Vagina (tissue), 2 donors: ENCODE results near the gene ERLIN1. TPM values are rescaled to one million over a fixed set of nuclear protein-coding genes. Genes with fewer than 3 reads are reported as not detected.

Experiments used
- DNase-seq, 2 donors: peaks; one replicate each; pipeline ENCODE4 v3.0.0-alpha.2; 2017; ENCODE audit errors: extremely low spot score in 2 of 2
- H3K27ac ChIP-seq: fragments of 200-600 bp; sonication (generic); one replicate; pipeline ENCODE4 v1.5.1; 2019
- H3K27me3 ChIP-seq: fragments of 200-600 bp; sonication (generic); one replicate; pipeline ENCODE4 v1.5.1; 2019
- H3K36me3 ChIP-seq, 2 donors: fragments of 200-600 bp; sonication (generic); one replicate each; pipeline ENCODE4 v1.5.1; 2017 to 2019
- H3K4me1 ChIP-seq: fragments of 200-600 bp; sonication (generic); one replicate; pipeline ENCODE4 v1.5.1; 2019
- H3K4me3 ChIP-seq, 2 donors: fragments of 200-600 bp; sonication (generic); 1 replicate in 1 of 2; 2 replicates in 1 of 2; pipeline ENCODE4 v1.5.1; 2016 to 2019
- H3K9me3 ChIP-seq: fragments of 200-600 bp; sonication (generic); one replicate; pipeline ENCODE4 v1.5.1; 2019
- POLR2A ChIP-seq, 2 donors: fragments of 450-650 bp; IDR thresholded peaks; one replicate each; pipeline ENCODE4 v1.6.1; 2017; ENCODE audit warnings: antibody characterized with exemption in 2 of 2, mild to moderate bottlenecking in 2 of 2, moderate library complexity in 2 of 2
- POLR2AphosphoS5 ChIP-seq, 2 donors: sonication (generic); formaldehyde crosslinking; IDR thresholded peaks; one replicate each; pipeline ENCODE4 v1.9.0; 2017; ENCODE audit warnings: antibody characterized with exemption in 2 of 2, mild to moderate bottlenecking in 2 of 2, low read depth in 1 of 2; ENCODE audit not compliant: insufficient read depth in 1 of 2
- intact Hi-C: fragments of 100-400 bp; cut with DNase I; formaldehyde crosslinking; loops from one replicate; pipeline ENCODE4 v1.15.1; 2023
- total RNA-seq: library from RNA; depleted of rRNA; stranded (reverse); fragments of >200 nt; gene quantifications from one replicate; pipeline ENCODE4 v1.2.3, GENCODE V29; 2016
- TF ChIP-seq, protein P1 (sequence below), 3 experiments: fragments of 450-650 bp in 2 of 3; fragments of 200-600 bp in 1 of 3; sonication (generic) in 1 of 3; IDR thresholded peaks; one replicate each; pipeline ENCODE4 v1.5.1; 2017 to 2019; ENCODE audit warnings: antibody characterized with exemption in 3 of 3, mild to moderate bottlenecking in 2 of 3, moderate library complexity in 2 of 3

Gene ERLIN1
- total RNA-seq, 1 donor from 2014 or later = 25.5 TPM

DNA sequence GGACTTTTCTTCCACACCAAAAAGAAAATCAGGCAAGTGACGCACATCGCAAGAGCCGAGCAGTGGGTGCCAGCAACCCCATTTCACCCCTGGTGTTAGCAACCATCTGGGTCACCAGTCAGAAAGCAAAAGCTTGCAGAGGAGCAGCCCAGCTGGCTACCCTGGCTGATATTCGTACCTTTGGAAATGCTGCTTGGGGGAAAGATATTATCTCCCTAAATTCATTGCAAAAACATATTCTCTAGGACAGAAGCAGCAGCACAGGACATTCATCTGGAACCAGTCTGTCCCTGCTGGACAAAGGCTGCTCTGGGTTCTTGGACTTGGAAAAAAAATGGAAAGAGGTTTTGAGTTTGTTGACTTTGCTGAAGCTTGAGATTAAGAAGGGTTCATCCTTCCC is 45.8 kb downstream of the ERLIN1 start:
- Histone ChIP-seq H3K4me1 (no peaks in the 10 kb centered on the region), H3K27me3 (no peaks in the 10 kb centered on the region), H3K4me3 (no peak overlapping the region), H3K27ac (no peak overlapping the region), H3K9me3 (no peaks in the 10 kb centered on the region), H3K36me3 (no peaks in the 10 kb centered on the region)
- intact Hi-C loops = no loop called here
- no peak for TF ChIP-seq POLR2AphosphoS5 (IDR thresholded peaks at IDR 0.05; ENCODE audit: insufficient read depth in 1 of 2, low read depth in 1 of 2)
- TF ChIP-seq, protein P1, sequence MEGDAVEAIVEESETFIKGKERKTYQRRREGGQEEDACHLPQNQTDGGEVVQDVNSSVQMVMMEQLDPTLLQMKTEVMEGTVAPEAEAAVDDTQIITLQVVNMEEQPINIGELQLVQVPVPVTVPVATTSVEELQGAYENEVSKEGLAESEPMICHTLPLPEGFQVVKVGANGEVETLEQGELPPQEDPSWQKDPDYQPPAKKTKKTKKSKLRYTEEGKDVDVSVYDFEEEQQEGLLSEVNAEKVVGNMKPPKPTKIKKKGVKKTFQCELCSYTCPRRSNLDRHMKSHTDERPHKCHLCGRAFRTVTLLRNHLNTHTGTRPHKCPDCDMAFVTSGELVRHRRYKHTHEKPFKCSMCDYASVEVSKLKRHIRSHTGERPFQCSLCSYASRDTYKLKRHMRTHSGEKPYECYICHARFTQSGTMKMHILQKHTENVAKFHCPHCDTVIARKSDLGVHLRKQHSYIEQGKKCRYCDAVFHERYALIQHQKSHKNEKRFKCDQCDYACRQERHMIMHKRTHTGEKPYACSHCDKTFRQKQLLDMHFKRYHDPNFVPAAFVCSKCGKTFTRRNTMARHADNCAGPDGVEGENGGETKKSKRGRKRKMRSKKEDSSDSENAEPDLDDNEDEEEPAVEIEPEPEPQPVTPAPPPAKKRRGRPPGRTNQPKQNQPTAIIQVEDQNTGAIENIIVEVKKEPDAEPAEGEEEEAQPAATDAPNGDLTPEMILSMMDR (IDR thresholded peaks at IDR 0.05) = no peak
- TF ChIP-seq POLR2A (IDR thresholded peaks at IDR 0.05) = no peak
- no peak for DNase-seq

DNA sequence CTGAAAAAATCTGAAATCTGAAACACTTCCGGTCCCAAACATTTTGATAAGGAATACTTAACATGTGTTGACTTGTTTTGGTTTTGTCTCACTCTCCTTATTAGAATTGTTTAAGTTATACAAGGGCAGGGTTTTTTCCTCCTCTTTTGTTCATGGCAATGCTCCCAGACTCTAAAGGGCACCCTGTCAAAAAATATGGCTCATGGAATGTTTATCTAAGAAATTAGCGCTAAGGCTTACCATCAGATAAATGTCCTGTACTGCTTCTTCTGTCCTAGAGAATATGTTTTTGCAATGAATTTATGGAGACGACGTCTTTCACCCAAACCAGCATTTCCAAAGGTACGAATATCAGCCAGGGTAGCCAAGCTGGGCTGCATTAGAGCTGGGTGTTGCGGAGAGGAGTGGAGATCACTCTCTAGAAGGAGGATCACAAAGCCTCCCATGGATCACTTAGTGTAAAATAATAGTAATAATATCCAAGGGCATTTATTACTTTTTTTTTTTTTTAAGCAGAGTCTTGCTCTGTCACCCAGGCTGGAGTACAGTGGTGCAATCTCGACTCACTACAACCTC is 46.8 kb downstream of the ERLIN1 start:
- DNase-seq = peak in 1 of 2 donors; percentile 2
- Histone ChIP-seq H3K27ac (no peak overlapping the region), H3K4me3 (no peak overlapping the region), H3K9me3 (no peaks in the 10 kb centered on the region), H3K36me3 (no peaks in the 10 kb centered on the region), H3K27me3 (no peaks in the 10 kb centered on the region), H3K4me1 (no peaks in the 10 kb centered on the region)
- TF ChIP-seq, protein P1 (IDR thresholded peaks at IDR 0.05) = no peak
- TF ChIP-seq POLR2AphosphoS5 (IDR thresholded peaks at IDR 0.05; ENCODE audit: insufficient read depth in 1 of 2, low read depth in 1 of 2) = no peak
- intact Hi-C loops = no loop called here

DNA sequence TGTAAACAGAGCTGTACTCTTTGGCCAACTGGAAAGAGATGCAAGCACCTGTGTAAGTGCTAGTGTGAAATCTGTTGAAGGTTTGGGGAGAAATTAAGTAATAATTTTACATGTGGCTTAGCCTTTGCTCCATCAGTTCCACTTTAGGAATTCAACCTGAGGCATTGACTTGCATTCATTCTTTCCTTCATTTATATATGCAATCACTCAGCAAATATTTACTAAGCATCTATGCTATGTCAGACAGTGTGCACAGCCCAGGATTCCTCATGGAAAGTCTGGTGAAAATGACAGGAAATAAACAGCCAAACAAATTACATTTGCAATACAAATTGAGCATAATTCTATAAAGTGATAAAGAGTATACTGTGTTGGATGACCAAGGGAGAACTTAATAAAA is 50.3 kb downstream of the ERLIN1 start:
- Histone ChIP-seq H3K27me3 (no peaks in the 10 kb centered on the region), H3K36me3 (no peaks in the 10 kb centered on the region), H3K9me3 (no peaks in the 10 kb centered on the region), H3K4me1 (no peaks in the 10 kb centered on the region), H3K4me3 (no peak overlapping the region), H3K27ac (no peak overlapping the region)
- TF ChIP-seq, protein P1 (IDR thresholded peaks at IDR 0.05) = no peak
- no peak for TF ChIP-seq POLR2AphosphoS5 (IDR thresholded peaks at IDR 0.05; ENCODE audit: insufficient read depth in 1 of 2, low read depth in 1 of 2)
- no peak for TF ChIP-seq POLR2A (IDR thresholded peaks at IDR 0.05)
- DNase-seq = no peak
- intact Hi-C loops = no loop called here

DNA sequence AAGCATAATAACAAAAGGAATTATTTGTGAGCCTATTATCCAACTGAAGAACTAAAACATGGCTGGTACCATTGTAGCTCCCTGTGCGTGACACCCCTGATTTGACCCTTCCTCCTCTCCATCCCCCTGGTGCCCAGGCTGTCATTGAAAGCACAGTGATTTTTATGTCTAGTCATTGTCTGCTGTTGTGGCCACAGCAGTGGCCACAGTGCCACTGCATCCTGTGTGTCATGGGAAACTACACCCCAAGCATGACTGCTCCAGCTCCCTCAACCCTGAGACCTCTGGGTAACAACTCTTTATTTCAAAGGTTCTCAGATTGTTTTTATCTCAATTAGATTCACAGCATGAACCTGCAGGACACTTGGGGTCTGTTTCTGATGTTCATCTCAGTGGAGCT is 52.0 kb downstream of the ERLIN1 start:
- H3K4me1 ChIP-seq = no peaks in the 10 kb centered on the region
- TF ChIP-seq POLR2AphosphoS5 (IDR thresholded peaks at IDR 0.05; ENCODE audit: insufficient read depth in 1 of 2, low read depth in 1 of 2) (no peak), POLR2A (IDR thresholded peaks at IDR 0.05) (no peak)
- TF ChIP-seq, protein P1 (IDR thresholded peaks at IDR 0.05) = no peak
- no peak for DNase-seq
- no peak overlapping the region for H3K4me3 ChIP-seq
- H3K27ac ChIP-seq = no peak overlapping the region
- H3K27me3 ChIP-seq = no peaks in the 10 kb centered on the region
- intact Hi-C loops = no loop called here
- H3K9me3 ChIP-seq = no peaks in the 10 kb centered on the region
- H3K36me3 ChIP-seq = no peaks in the 10 kb centered on the region

DNA sequence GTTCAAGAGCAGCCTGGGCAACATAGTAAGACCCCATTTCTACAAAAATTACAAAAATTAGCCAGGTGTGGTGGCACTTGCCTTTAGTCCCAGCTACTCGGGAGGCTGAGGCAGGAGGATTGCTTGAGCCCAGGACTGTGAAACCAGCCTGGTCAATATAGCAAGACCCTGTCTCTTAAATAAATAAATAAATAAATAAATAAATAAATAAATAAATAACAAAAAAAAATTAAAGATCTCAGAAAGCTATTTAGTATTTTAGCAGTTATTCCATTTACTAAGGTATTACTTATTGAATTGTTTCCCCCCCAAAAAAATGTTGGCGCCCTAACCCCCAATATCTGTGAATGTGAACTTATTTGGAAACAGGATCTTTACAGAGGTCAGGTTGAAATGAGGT is 53.4 kb downstream of the ERLIN1 start:
- intact Hi-C loops = no loop called here
- TF ChIP-seq POLR2A (IDR thresholded peaks at IDR 0.05) (no peak), POLR2AphosphoS5 (IDR thresholded peaks at IDR 0.05; ENCODE audit: insufficient read depth in 1 of 2, low read depth in 1 of 2) (no peak)
- Histone ChIP-seq H3K36me3 (no peaks in the 10 kb centered on the region), H3K4me1 (no peaks in the 10 kb centered on the region), H3K27me3 (no peaks in the 10 kb centered on the region), H3K4me3 (no peak overlapping the region), H3K9me3 (no peaks in the 10 kb centered on the region), H3K27ac (no peak overlapping the region)
- no peak for DNase-seq
